NCI-H774 (cell line): Measurements from ENCODE around the gene MRPL16.

Experiments
- DNase-seq: peaks from one replicate; lab custom pipeline; 2025; lab: John Stamatoyannopoulos, UW

MRPL16 gene

GRCh38 chr11:59771605-59772004 is 39.0 kb downstream of the MRPL16 start:
- no peak for DNase-seq

GRCh38 chr11:59770869-59771268 is 39.7 kb downstream of the MRPL16 start:
- no peak for DNase-seq

- DNase-seq, result no peak
Measured at GRCh38 chr11:59770319-59770718, 40.3 kb downstream of the MRPL16 start.

GRCh38 chr11:59769828-59770227 is 40.8 kb downstream of the MRPL16 start:
- DNase-seq, result no peak

- no peak for DNase-seq
Measured at GRCh38 chr11:59769111-59769510, 41.5 kb downstream of the MRPL16 start.

- no peak for DNase-seq
Measured at GRCh38 chr11:59767225-59767611, 43.4 kb downstream of the MRPL16 start.

- no peak for DNase-seq
Measured at GRCh38 chr11:59766542-59767224, 43.9 kb downstream of the MRPL16 start.

GRCh38 chr11:59765068-59765735 is 45.4 kb downstream of the MRPL16 start:
- no peak for DNase-seq

GRCh38 chr11:59761993-59762392 is 48.6 kb downstream of the MRPL16 start:
- no peak for DNase-seq

- no peak for DNase-seq
Measured at GRCh38 chr11:59760771-59761170, 49.8 kb downstream of the MRPL16 start.

GRCh38 chr11:59759900-59760299 is 50.7 kb downstream of the MRPL16 start:
- DNase-seq, result no peak

GRCh38 chr11:59758401-59759037 is 52.1 kb downstream of the MRPL16 start:
- DNase-seq, result no peak

- DNase-seq, result no peak
Measured at GRCh38 chr11:59756845-59757244, 53.7 kb downstream of the MRPL16 start.

- DNase-seq, result no peak
Measured at GRCh38 chr11:59756558-59756840, 54.1 kb downstream of the MRPL16 start.
